ENCODE results near the gene RABGEF1. TPM values are rescaled to one million over a fixed set of nuclear protein-coding genes. Genes with fewer than 3 reads are reported as not detected.
"Not testable (repeated sequence)": the region's sequence is repeated elsewhere in the genome, so short reads cannot be mapped to it uniquely, and the experiment has no call there.

RABGEF1 gene
- total and polyA plus RNA-seq, 2 experiments from 2014 or later = 16.3 to 28.1 TPM

GRCh38 chr7:66739477-66739876, 1.1 kb upstream of the RABGEF1 start:
- Histone ChIP-seq H3K27me3 (no peaks in the 10 kb centered on the region), H3K4me1 (ENCODE audit: insufficient read depth) (peaks cover 11% of the 10 kb centered on the region), H4K20me1 (ENCODE audit: insufficient read depth, poor library complexity, severe bottlenecking) (peaks cover 3% of the 10 kb centered on the region), H3K9me3 (ENCODE audit: low read depth) (peaks cover 3% of the 10 kb centered on the region), H3K27ac (peak overlapping the region; percentile 97), H3K36me3 (replicated peaks; ENCODE audit: insufficient read depth, low read depth) (no peaks in the 10 kb centered on the region), H3K9me2 (replicated peaks; ENCODE audit: insufficient read depth) (no peaks in the 10 kb centered on the region), H3K4me3 (peak overlapping the region; percentile 47), H3K79me2 (peaks cover 49% of the 10 kb centered on the region), H3K4me2 (peak overlapping the region; percentile 88), H2AFZ (peak overlapping the region; percentile 34)
- TF ChIP-seq EZH2 (IDR thresholded peaks at IDR 0.05; ENCODE audit: borderline replicate concordance) = no peak
- TF ChIP-seq EZH2phosphoT487 (IDR thresholded peaks at IDR 0.05; ENCODE audit: low read depth, severe bottlenecking, unreplicated experiment) = no peak
- TF ChIP-seq CTCF (IDR thresholded peaks at IDR 0.05; ENCODE audit: poor library complexity) = no peak
- WGBS (ENCODE audit: low lambda C conversion rate, missing lambda C conversion rate) = 88% methylated on average over 14 of the region's 14 CpGs
- no peak for DNase-seq (ENCODE audit: low spot score)

DNA sequence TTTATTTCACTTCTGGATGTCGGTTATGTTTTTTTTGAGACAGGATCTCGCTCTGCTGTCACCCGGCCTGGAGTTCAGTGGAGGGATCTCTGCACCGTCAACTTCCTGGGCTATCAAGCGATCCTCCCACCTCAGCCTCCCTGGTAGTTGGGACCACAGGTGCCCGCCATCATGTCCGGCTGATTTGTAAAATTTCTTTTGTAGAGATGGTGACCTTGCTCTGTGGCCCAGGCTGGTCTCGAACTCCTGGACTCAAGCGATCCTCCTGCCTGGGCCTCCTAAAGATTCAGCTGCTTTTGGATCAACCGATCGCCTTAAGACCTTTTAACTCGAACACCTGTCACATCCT, 606 bp upstream of the RABGEF1 start:
- TF ChIP-seq EZH2 (IDR thresholded peaks at IDR 0.05; ENCODE audit: borderline replicate concordance) (no peak), CTCF (IDR thresholded peaks at IDR 0.05; ENCODE audit: poor library complexity) (no peak), EZH2phosphoT487 (IDR thresholded peaks at IDR 0.05; ENCODE audit: low read depth, severe bottlenecking, unreplicated experiment) (no peak)
- Histone ChIP-seq H3K36me3 (replicated peaks; ENCODE audit: insufficient read depth, low read depth) (no peaks in the 10 kb centered on the region), H3K9me2 (replicated peaks; ENCODE audit: insufficient read depth) (no peaks in the 10 kb centered on the region), H3K4me2 (peak overlapping the region; percentile 88), H3K27ac (peak overlapping the region; percentile 97), H3K79me2 (peaks cover 54% of the 10 kb centered on the region), H3K27me3 (no peaks in the 10 kb centered on the region), H2AFZ (peak overlapping the region; percentile 34), H3K4me3 (peak overlapping the region; percentile 47), H3K4me1 (ENCODE audit: insufficient read depth) (peaks cover 11% of the 10 kb centered on the region), H4K20me1 (ENCODE audit: insufficient read depth, poor library complexity, severe bottlenecking) (peaks cover 6% of the 10 kb centered on the region), H3K9me3 (ENCODE audit: low read depth) (peaks cover 3% of the 10 kb centered on the region)
- WGBS (ENCODE audit: low lambda C conversion rate, missing lambda C conversion rate) = 27% methylated on average over 12 of the region's 12 CpGs
- no peak for DNase-seq (ENCODE audit: low spot score)

- H3K4me3 ChIP-seq = peak overlapping the region; percentile 94
- TF ChIP-seq CTCF (IDR thresholded peaks at IDR 0.05; ENCODE audit: poor library complexity) = peak; percentile 19
Observed at GRCh38 chr7:66740980-66741709, 612 bp downstream of the RABGEF1 start.

More at GRCh38 chr7:66740980-66741709, 612 bp downstream of the RABGEF1 start:
- peaks cover 15% of the 10 kb centered on the region for H4K20me1 ChIP-seq (ENCODE audit: insufficient read depth, poor library complexity, severe bottlenecking)
- H2AFZ ChIP-seq = peak overlapping the region; percentile 54
- peak overlapping the region; percentile 77 for H3K4me2 ChIP-seq
- peak overlapping the region; percentile 97 for H3K27ac ChIP-seq
- 2% methylated on average over 39 of the region's 54 CpGs for WGBS (ENCODE audit: low lambda C conversion rate, missing lambda C conversion rate)
- H3K36me3 ChIP-seq (replicated peaks; ENCODE audit: insufficient read depth, low read depth); H3K9me3 ChIP-seq (ENCODE audit: low read depth); H3K9me2 ChIP-seq (replicated peaks; ENCODE audit: insufficient read depth); H3K27me3 ChIP-seq: not testable (repeated sequence)
- H3K79me2 ChIP-seq = peaks cover 66% of the 10 kb centered on the region
- peaks cover 11% of the 10 kb centered on the region for H3K4me1 ChIP-seq (ENCODE audit: insufficient read depth)
- DNase-seq (ENCODE audit: low spot score) = peak; percentile 68

Data from hepatocyte (in vitro differentiated cells).